HepG2 (cell line): ENCODE data around the gene CHKA. TPM values are rescaled to one million over a fixed set of nuclear protein-coding genes. Genes with fewer than 3 reads are reported as not detected.

Experiments
- EP300 ChIP-seq, 3 experiments: sonication (generic) in 1 of 3; formaldehyde crosslinking in 1 of 3; IDR thresholded peaks; 2 replicates each; pipeline versions ENCODE4 v1.5.1 to v1.6.1; 2011 to 2020; ENCODE audit warnings: low read depth in 2 of 3, low read length in 2 of 3, borderline replicate concordance in 1 of 3, improper control_type of control experiment in 1 of 3, mild to moderate bottlenecking in 1 of 3, missing genetic modification reagents in 1 of 3, moderate library complexity in 1 of 3
- FOXA1 ChIP-seq, 2 experiments: fragments of 450-650 bp in 1 of 2; sonication (generic) in 1 of 2; formaldehyde crosslinking in 1 of 2; IDR thresholded peaks; 2 replicates each; pipeline versions ENCODE4 v1.4.0 to v1.6.1; 2016 to 2020; ENCODE audit warnings: missing genetic modification reagents in 1 of 2
- FOXP1 ChIP-seq, 2 experiments: fragments of 450-650 bp in 1 of 2; IDR thresholded peaks; 2 replicates each; pipeline ENCODE4 v1.6.1; 2017 to 2018; ENCODE audit warnings: antibody characterized with exemption in 1 of 2
- NCOA2 ChIP-seq: sonication (generic); formaldehyde crosslinking; IDR thresholded peaks from 2 replicates; pipeline ENCODE4 v1.8.0; 2022; ENCODE audit warnings: inconsistent platforms
- RBFOX2 ChIP-seq: fragments of 200-400 bp; formaldehyde crosslinking; IDR thresholded peaks from 2 replicates; pipeline ENCODE4 v1.6.1; 2017; ENCODE audit warnings: low read depth, mild to moderate bottlenecking, low read length
- RFXANK ChIP-seq: IDR thresholded peaks from 2 replicates; pipeline ENCODE4 v1.6.1; 2016
- RFXAP ChIP-seq: sonication (generic); formaldehyde crosslinking; IDR thresholded peaks from 2 replicates; pipeline ENCODE4 v1.4.0; 2020; ENCODE audit warnings: missing genetic modification reagents, borderline replicate concordance
- SIN3B ChIP-seq: fragments of 150-350 bp; IDR thresholded peaks from 2 replicates; pipeline ENCODE4 v1.6.1; 2014; ENCODE audit warnings: low read length
- SOX6 ChIP-seq, 2 experiments: fragments of 450-650 bp in 1 of 2; sonication (generic) in 1 of 2; formaldehyde crosslinking in 1 of 2; IDR thresholded peaks; 2 replicates each; pipeline versions ENCODE4 v1.4.0 to v1.6.1; 2017 to 2020; ENCODE audit warnings: antibody characterized with exemption in 1 of 2, mild to moderate bottlenecking in 1 of 2, missing genetic modification reagents in 1 of 2
- TFDP2 ChIP-seq: sonication (generic); formaldehyde crosslinking; IDR thresholded peaks from 2 replicates; pipeline ENCODE4 v1.4.0; 2020; ENCODE audit warnings: missing genetic modification reagents
- ZBTB3 ChIP-seq: sonication (generic); formaldehyde crosslinking; IDR thresholded peaks from 2 replicates; pipeline ENCODE4 v1.4.0; 2020; ENCODE audit warnings: low read depth, mild to moderate bottlenecking, moderate library complexity, missing genetic modification reagents, borderline replicate concordance
- ZFP62 ChIP-seq: sonication (generic); formaldehyde crosslinking; IDR thresholded peaks from 2 replicates; pipeline ENCODE4 v1.4.0; 2020; ENCODE audit warnings: missing genetic modification reagents
- ZNF160 ChIP-seq: sonication (generic); formaldehyde crosslinking; IDR thresholded peaks from 2 replicates; pipeline ENCODE4 v1.8.0; 2022; ENCODE audit warnings: mild to moderate bottlenecking, inconsistent platforms, missing genetic modification reagents
- ZNF296 ChIP-seq: sonication (generic); formaldehyde crosslinking; conservative IDR thresholded peaks from 2 replicates; pipeline ENCODE4 v1.5.0; 2020; ENCODE audit warnings: mild to moderate bottlenecking, missing genetic modification reagents
- ZNF354B ChIP-seq: sonication (generic); formaldehyde crosslinking; IDR thresholded peaks from 2 replicates; pipeline ENCODE4 v1.8.0; 2022; ENCODE audit warnings: mild to moderate bottlenecking, missing genetic modification reagents
- ZNF451 ChIP-seq: sonication (generic); formaldehyde crosslinking; IDR thresholded peaks from 2 replicates; pipeline ENCODE4 v1.5.0; 2020; ENCODE audit warnings: mild to moderate bottlenecking, missing genetic modification reagents
- ZNF678 ChIP-seq: sonication (generic); formaldehyde crosslinking; IDR thresholded peaks from 2 replicates; pipeline ENCODE4 v1.4.0; 2020; ENCODE audit warnings: mild to moderate bottlenecking, missing genetic modification reagents
- ZSCAN30 ChIP-seq: sonication (generic); formaldehyde crosslinking; IDR thresholded peaks from 2 replicates; pipeline ENCODE4 v1.5.0; 2020; ENCODE audit warnings: mild to moderate bottlenecking, missing genetic modification reagents
- polyA plus RNA-seq, 8 experiments: library from polyadenylated mRNA; depleted of rRNA in 3 of 8; stranded (reverse) in 7 of 8; unstranded in 1 of 8; fragments of >200 nt; fragmentation: Illumina TruSeq in 4 of 8; extraction: Trizol in 4 of 8; gene quantifications; 2 replicates each; pipeline versions ENCODE4 v1.2.1 to v1.2.3, GENCODE V29; 2011 to 2016; ENCODE audit warnings: low read depth in 4 of 8, missing spikeins in 1 of 8, mixed read lengths in 1 of 8; ENCODE audit not compliant: insufficient read depth in 1 of 8
- total RNA-seq, 5 experiments: library from RNA; depleted of rRNA; stranded (reverse); fragments of >200 nt; fragmentation: Illumina TruSeq; extraction: Trizol; gene quantifications; 2 replicates each; pipeline ENCODE4 v1.2.3, GENCODE V29; 2016; ENCODE audit warnings: low read depth in 1 of 5
- TF ChIP-seq, protein P1 (sequence below): IDR thresholded peaks from 2 replicates; pipeline ENCODE4 v1.6.1; 2016; ENCODE audit warnings: mild to moderate bottlenecking
- TF ChIP-seq, protein P2 (sequence below): sonication (generic); formaldehyde crosslinking; IDR thresholded peaks from 2 replicates; pipeline ENCODE4 v1.4.0; 2020; ENCODE audit warnings: missing genetic modification reagents, borderline replicate concordance
- TF ChIP-seq, protein P3 (sequence below): sonication (generic); formaldehyde crosslinking; IDR thresholded peaks from 2 replicates; pipeline ENCODE4 v1.4.0; 2020; ENCODE audit warnings: missing genetic modification reagents

CHKA gene
- total and polyA plus RNA-seq, 2 of the 13 experiments (the other 11 are each of a cell fraction or from before 2014, with no cell fraction given) = 71.6 to 92.7 TPM

DNA sequence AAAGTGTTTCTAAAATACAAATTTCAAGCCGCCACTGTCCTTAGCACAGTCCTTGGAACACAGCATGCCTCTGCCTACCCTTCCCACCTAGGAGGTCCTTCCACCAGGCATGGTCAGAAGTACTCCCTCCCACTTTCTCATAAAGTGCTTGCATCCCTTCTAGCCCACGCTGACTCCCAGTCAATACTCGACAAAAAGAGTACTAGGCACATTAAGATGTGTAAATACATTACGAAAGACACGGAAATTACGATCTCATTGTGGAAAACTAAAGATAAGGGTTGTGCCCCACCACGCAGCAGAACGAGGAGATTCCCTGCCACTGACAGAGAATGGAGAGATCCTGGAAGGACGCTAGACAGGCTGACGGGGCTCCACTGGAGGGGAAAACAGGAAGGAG lies 13.5 kb downstream of the CHKA start (continued):
- TF ChIP-seq ZNF451 (0 out of 2 replicates have a peak, but pooled peaks have one; percentile 21), ZBTB3 (CRISPR knock-in tag) (no peak), ZNF160 (CRISPR knock-in tag) (no peak), NCOA2 (CRISPR knock-in tag) (peak; percentile 64), ZNF354B (CRISPR knock-in tag) (no peak), RBFOX2 (no peak), FOXA1 (IDR thresholded peaks at IDR 0.05) (no peak), FOXA1 (CRISPR knock-in tag; IDR thresholded peaks at IDR 0.05) (peak; percentile 71), ZNF296 (no peak), ZSCAN30 (0 out of 2 replicates have a peak, but pooled peaks have one; percentile 51), SIN3B (no peak), ZFP62 (no peak), RFXAP (no peak), TFDP2 (CRISPR knock-in tag) (no peak), RFXANK (CRISPR knock-in tag) (no peak), SOX6 (IDR thresholded peaks at IDR 0.05) (no peak), SOX6 (CRISPR knock-in tag; IDR thresholded peaks at IDR 0.05) (peak; percentile 70), EP300 (IDR thresholded peaks at IDR 0.05; ENCODE audit: low read depth in 2 of 2, low read length in 2 of 2) (no peak; a peak in 1 of 4 replicates), EP300 (CRISPR knock-in tag; IDR thresholded peaks at IDR 0.05; ENCODE audit: borderline replicate concordance) (0 out of 2 replicates have a peak, but pooled peaks have one; percentile 26), ZNF678 (CRISPR knock-in tag) (no peak), FOXP1 (IDR thresholded peaks at IDR 0.05) (no peak), FOXP1 (CRISPR knock-in tag; IDR thresholded peaks at IDR 0.05) (peak; percentile 40; the same call in 1 of the 2 replicates)
- TF ChIP-seq, protein P1, sequence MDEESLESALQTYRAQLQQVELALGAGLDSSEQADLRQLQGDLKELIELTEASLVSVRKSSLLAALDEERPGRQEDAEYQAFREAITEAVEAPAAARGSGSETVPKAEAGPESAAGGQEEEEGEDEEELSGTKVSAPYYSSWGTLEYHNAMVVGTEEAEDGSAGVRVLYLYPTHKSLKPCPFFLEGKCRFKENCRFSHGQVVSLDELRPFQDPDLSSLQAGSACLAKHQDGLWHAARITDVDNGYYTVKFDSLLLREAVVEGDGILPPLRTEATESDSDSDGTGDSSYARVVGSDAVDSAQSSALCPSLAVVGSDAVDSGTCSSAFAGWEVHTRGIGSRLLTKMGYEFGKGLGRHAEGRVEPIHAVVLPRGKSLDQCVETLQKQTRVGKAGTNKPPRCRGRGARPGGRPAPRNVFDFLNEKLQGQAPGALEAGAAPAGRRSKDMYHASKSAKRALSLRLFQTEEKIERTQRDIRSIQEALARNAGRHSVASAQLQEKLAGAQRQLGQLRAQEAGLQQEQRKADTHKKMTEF (CRISPR knock-in tag) = no peak
- TF ChIP-seq, protein P2, sequence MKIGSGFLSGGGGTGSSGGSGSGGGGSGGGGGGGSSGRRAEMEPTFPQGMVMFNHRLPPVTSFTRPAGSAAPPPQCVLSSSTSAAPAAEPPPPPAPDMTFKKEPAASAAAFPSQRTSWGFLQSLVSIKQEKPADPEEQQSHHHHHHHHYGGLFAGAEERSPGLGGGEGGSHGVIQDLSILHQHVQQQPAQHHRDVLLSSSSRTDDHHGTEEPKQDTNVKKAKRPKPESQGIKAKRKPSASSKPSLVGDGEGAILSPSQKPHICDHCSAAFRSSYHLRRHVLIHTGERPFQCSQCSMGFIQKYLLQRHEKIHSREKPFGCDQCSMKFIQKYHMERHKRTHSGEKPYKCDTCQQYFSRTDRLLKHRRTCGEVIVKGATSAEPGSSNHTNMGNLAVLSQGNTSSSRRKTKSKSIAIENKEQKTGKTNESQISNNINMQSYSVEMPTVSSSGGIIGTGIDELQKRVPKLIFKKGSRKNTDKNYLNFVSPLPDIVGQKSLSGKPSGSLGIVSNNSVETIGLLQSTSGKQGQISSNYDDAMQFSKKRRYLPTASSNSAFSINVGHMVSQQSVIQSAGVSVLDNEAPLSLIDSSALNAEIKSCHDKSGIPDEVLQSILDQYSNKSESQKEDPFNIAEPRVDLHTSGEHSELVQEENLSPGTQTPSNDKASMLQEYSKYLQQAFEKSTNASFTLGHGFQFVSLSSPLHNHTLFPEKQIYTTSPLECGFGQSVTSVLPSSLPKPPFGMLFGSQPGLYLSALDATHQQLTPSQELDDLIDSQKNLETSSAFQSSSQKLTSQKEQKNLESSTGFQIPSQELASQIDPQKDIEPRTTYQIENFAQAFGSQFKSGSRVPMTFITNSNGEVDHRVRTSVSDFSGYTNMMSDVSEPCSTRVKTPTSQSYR (CRISPR knock-in tag) = 0 out of 2 replicates have a peak, but pooled peaks have one; percentile 17
- TF ChIP-seq, protein P3, sequence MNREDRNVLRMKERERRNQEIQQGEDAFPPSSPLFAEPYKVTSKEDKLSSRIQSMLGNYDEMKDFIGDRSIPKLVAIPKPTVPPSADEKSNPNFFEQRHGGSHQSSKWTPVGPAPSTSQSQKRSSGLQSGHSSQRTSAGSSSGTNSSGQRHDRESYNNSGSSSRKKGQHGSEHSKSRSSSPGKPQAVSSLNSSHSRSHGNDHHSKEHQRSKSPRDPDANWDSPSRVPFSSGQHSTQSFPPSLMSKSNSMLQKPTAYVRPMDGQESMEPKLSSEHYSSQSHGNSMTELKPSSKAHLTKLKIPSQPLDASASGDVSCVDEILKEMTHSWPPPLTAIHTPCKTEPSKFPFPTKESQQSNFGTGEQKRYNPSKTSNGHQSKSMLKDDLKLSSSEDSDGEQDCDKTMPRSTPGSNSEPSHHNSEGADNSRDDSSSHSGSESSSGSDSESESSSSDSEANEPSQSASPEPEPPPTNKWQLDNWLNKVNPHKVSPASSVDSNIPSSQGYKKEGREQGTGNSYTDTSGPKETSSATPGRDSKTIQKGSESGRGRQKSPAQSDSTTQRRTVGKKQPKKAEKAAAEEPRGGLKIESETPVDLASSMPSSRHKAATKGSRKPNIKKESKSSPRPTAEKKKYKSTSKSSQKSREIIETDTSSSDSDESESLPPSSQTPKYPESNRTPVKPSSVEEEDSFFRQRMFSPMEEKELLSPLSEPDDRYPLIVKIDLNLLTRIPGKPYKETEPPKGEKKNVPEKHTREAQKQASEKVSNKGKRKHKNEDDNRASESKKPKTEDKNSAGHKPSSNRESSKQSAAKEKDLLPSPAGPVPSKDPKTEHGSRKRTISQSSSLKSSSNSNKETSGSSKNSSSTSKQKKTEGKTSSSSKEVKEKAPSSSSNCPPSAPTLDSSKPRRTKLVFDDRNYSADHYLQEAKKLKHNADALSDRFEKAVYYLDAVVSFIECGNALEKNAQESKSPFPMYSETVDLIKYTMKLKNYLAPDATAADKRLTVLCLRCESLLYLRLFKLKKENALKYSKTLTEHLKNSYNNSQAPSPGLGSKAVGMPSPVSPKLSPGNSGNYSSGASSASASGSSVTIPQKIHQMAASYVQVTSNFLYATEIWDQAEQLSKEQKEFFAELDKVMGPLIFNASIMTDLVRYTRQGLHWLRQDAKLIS (CRISPR knock-in tag) = no peak
